NCI-H460 (cell line): ENCODE measurements around the gene TRIM17. TPM values are rescaled to one million over a fixed set of nuclear protein-coding genes. Genes with fewer than 3 reads are reported as not detected.
"Not testable (repeated sequence)": the region's sequence is repeated elsewhere in the genome, so short reads cannot be mapped to it uniquely, and the experiment has no call there.

ENCODE experiments used
- DNase-seq: peaks from one replicate; pipeline ENCODE4 v3.0.0-alpha.2; 2016; ENCODE audit warnings: low read depth; ENCODE audit errors: extremely low read depth
- total RNA-seq: library from RNA; depleted of rRNA; stranded (reverse); fragments of >200 nt; shearing (Covaris generic); gene quantifications from 2 replicates; pipeline ENCODE4 v1.2.3, GENCODE V29; 2014

The TRIM17 gene
- total RNA-seq, 1 experiment from 2014 or later = not detected

DNA sequence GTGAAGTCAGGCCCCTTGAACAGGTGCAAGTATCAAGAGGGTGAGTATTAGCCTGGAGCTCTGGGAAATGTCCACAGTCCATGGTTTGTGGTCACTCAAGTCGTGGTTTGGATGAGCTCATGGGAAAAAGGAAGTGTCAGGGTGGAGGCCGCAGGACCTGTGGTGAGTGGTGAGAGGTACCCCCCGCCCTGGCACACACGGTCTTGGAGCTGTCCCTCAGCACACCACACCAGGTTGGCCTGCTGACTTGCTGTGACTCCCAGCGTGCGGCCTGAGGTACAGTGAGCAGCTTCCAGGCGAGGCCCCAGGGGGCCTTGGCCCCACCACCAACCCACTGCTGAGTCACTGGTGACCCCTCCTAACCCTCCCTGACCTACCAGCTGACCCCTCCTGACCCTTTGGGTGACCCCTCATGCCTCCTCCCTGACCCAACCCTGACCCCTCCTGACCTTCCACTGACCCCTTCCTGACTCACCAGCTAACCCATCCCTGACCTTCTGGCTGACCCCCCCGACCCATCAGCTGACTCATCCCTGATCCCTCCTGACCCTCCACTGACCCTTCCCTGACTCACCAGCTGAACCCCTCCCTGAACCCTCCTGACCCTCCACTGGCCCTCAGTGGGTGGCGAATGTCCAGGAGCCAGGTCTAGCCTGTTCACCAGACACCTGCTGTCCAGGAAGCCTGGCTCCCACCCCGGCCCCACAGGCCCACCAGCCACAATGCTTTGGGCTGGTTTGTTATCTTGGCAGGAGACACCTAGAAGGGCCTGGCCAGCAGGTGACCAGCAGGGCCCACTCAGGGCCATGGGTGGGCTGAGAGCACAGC lies 35.7 kb upstream of the TRIM17 start:
- no peak for DNase-seq

DNA sequence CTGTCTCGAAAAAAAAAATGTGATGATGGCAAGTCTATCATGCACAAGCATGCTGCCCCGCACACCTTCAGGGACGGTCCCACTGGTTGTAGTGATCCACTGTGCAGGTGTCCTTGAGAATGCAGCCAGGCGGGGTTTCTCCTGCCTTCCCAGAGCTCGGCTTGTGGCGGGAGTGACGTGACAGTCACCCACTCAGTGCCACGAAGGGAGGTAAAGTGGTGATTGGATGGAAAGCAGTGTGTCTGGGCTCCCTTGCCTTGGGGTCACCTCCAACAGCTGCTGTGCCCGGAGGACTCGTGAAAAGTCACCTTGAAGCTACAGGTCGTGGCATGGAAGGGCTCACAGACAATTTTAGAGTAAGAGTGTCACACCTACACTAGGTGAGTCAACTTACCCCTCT lies 33.5 kb upstream of the TRIM17 start:
- no peak for DNase-seq

DNA sequence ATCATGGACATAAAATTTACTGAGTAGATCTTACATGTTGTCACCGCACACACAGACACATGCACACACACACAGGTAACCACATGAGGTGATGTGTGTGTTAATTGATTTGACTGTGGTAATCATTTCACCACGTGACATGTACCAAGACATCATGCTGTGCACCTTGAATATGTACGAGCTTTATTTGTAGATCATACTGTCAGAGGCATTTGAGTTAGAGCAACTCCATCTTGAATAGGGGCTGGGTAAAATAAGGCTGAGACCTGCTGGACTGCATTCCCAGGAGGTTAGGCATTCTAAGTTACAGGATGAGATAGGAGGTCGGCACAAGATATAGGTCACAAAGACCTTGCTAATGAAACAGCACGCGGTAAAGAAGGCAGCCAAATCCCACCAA lies 31.7 kb upstream of the TRIM17 start:
- DNase-seq = no peak

DNA sequence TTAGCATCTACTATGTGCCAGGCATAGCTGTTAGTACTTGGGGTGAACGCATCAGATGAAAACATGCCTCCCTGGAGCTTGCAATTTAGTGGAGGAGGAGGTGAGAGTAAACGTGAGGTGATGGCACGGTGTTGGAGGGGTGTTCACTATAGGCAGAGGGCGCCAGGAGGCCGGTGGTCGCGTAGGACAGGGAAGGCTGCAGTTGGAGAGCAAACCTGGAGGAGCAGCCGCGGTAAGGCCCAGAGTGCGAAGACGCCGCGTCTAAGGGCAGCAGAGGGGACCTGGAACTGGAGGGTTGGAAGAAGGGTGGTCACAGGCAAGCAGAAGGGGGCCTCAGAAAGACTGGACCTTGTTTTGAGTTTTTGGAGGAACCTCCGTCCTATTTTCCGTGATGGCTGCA lies 30.2 kb upstream of the TRIM17 start:
- no peak for DNase-seq

DNA sequence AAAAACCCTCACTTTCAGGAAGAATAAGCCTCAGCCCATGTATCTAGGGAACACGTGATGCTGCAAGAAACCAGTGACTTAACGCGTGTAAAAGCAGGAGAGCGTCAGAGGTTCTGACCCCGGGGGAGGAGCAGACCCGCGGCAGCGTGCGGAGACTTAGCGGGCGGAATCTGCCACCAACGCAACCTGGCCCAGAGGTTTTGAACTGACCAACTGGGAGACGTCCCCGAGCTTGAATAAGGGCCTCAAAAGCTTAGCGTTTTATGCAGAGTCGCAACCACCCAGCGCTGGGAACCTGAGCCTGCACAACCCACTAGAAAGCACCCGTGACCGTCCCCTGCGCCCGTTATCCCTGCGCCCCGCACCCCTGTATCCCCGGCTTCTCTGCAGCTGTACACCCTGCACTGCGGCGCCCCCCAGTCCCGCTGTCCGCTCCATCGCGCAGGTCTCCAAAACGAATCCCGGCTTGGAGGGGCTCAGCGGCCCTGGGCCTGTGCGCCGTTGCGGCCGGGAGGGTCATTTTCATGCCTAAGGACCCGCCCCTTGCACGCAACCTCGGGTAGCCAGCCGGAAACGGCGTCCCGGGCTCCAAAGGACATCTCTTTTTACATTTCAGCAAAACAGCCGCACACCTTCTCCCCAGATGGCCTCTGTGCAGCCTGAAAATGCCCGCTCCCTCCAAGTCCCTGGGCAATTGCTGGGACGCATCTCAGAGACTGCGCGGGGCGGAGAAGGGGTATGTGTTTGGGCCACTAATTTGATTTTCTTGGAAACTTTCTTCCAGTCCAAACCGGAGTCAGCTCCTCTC lies 29.4 kb upstream of the TRIM17 start:
- no peak for DNase-seq

DNA sequence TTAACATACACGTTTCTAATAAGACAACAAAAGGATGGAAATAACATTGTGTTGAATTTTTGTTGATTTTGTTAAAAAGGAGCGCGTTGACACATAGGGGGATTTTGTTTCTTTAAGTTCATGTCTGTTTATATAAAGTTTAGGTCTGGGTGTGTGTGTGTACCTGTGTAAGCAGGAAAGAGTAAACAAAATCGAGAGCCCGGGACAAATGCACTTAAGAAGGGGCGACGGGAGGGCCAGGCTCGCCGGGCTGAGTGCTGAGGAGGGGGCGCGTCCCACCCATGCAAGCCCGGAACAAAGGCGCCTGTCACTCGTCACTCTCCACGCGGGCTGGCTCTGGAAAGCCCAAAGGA lies 28.8 kb upstream of the TRIM17 start:
- no peak for DNase-seq

DNA sequence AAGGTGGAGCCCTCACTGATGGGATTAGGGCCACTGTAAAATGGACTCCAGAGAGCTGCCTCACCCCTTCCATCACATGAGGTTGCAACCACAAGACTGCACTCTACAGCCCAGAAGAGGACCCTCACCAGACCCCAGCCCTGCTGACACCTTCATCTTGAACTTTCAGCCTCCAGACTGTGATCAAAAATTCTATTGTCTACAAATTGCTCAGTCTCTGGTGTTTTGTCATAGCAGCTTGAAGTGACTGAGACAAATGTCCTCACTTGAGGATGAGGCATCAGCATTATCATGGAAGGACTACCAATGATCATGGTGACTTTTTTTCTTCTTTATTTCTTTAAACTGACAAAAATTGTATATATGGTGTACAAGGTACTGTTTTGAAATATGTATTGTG lies 26.7 kb upstream of the TRIM17 start:
- no peak for DNase-seq

DNA sequence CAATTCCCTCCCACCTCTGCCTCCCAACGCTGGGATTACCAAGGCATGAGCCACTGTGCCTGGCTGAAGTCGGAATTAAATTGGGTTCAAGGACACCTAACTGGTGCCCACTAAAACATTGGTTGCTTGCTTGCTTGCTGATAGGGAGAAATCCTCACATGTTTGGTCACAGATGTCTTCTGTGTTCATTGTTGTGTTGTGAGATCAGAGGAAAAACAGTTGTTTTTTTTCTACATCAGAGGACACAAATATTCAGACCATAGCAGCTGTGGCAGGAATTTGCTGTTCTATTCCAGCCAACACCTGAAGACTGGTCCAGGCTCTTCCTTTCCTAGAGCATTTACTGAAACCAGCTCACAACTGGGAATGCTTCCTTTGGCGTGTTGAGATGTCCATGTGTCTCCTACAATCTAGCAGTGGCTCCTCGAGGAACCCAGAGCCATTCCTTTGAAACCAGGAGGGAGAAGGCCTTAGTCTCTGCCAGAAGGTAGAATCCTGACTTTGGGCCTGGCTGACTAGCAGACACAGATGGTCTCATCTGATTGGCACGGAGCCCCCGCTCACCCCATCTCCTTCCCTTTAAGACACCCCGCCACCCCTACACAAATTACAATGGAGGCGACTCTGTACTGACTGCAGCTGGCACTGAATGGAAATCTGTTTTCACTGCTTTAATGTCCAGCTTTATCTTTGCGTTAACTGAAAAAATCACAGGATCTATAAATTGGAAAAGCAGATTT lies 24.3 kb upstream of the TRIM17 start:
- no peak for DNase-seq

DNA sequence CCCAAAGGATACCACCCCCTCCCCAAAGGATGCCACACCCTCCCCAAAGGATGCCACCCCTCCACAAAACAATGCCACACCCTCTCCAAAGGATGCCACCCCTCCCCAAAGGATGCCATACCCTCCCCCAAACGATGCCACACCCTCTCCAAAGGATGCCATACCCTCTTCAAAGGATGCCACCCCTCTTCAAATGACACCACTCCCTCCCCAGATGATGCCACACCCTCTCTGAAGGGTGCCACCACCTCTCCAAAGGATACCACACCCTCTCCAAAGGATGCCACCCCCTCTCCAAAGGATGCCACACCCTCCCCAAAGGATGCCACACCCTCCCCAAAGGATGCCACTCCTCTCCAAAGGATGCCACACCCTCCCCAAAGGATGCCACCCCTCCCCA lies 21.6 kb upstream of the TRIM17 start:
- no peak for DNase-seq

DNA sequence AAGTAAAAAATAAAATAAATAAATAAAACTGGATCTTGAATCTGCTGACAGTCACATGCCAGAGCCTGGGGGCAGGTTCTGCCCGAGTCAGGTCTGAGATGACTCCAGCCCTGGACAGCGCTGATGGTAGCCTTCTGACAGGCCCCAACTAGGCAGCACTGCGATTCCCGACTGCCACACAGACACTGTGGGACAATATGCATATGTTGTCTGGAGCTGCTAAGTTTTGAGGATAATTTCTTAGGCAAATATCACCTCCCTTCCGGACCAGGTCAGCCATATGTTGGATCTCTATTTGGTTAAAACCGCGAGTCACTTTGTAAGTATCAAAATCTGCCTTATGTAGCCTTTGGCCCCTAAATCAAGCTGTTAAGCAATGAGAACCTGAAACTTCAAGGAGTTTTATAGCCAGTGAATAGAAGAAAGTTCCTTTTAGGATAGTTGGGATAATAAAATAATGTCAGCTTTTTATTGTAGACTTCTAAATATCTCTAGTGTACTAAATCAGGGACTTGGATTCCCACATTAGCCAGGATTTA lies 20.8 kb upstream of the TRIM17 start:
- DNase-seq = no peak

DNA sequence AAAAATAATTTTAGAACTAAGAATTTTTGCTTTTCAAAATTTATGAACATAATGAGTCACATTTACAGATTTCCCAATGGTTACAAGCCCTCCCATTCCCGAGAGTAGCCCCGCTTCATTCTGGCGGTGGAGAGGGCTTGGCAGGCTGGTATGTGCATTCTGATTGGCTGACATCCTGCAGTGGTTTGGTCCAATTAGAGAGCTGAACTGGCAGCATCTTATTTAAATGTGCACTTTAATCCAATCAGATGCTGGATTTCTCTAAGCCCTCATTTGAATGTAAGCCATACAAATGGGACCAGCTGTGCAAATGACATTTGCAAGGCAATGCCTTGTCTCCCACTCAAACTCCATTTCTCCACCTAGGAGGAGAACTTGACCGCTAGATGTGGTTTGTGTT lies 18.0 kb upstream of the TRIM17 start:
- DNase-seq = no peak

DNA sequence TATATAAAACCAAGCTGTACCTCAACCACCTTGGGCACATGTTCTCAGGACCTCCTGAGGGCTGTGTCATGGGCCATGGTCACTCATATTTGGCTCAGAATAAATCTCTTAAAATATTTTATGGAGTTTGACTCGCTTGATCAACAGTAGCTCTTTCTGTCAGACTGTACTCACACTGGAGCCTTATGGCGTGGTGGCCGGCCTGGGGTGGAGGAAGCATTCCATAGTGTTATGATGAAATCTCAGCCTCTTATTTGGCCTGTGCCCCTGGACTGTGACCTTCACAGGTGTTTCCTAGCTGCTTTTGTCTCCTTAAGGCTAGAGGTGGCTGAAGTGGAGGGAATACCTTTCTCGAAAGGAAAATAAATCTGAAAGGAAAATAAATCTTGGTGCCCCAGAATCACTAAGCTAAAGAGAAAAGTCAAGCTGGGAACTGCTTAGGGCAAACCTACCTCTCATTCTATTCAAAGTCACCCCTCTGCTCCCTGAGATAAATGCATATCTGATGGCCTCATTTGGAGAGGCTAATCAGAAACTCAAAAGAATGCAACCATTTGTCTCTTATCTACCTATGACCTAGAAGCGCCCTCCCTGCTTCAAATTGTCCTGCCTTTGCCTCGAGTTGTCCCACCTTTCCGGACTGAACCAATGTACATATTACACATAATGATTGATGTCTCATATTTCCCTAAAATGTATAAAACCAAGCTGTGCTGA lies 16.8 kb upstream of the TRIM17 start:
- not testable (repeated sequence) for DNase-seq

DNA sequence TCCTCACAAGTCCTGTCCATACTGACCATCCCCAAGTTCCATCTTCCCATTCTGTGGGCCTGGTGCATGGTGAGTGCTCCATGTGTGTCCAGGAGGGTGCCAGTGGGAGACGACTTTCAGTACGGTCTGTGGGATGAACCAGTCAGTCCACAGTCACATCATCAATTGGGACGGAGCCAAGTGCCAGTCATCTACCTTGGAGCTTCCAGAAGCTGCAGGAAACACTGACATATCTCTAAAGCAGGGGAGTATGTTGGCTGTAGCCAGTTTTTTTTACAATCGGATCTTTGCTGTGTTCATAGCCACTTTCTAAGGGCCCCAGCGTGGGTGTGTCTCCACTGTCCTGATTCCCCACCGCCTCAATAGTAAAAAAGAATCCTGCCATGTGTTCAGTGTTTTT lies 13.6 kb upstream of the TRIM17 start:
- no peak for DNase-seq

DNA sequence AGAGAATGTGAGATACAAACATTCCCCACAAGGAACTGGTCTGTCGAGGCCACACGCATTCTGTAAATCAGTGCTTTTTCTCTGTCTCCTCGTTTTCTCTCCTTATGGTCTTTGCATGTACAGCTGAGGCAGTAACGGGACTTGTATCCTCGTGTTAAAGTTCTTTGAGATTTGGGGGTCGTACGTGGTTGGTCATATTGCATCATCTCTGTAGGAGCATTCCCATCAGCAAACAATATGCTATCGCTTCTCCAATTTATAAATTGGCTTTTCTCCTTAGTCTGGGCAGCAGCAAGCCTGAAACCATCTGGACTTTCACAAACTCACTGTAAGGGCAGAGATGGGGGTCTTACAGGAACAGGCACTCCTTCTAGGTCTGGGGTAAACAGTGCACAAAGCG lies 13.0 kb upstream of the TRIM17 start:
- DNase-seq = no peak

DNA sequence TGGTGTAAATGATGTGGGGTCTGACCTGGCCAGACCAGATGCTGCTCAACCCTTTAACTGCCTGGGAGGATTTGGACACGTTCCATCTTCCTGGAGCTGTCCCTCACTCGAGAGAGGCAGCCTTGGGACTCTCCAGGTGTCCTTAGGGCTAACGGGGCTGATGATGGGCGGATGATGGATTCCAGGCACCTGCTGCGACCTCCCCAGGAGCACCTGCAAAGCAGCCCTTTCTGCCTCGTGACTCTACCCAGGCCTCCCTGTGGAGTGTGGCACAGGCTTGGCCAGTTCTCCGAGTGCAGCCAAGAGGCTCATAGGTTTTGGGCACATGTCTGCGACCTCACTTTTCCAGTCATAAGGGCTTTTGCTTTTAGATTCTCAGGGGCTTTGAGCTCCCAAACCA lies 12.3 kb upstream of the TRIM17 start:
- no peak for DNase-seq

DNA sequence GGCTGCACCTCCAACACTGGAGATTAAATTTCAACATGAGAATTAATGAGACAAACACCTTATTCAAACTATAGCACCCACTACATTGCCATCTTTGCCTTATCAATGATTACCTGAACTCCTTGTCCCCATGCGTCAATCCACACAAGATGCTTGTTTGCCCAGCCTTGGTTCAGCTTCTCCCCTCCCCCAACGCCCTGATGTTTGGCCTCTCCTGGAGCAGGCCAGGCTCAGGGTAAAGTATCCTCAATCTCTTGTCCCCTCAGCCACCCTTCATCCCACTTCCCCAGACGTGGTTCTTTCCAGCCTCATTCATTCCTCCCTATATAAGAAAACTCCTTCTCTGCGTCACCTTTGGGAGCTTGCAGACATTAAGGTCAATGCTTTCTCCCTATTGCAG lies 11.8 kb upstream of the TRIM17 start:
- DNase-seq = no peak

DNA sequence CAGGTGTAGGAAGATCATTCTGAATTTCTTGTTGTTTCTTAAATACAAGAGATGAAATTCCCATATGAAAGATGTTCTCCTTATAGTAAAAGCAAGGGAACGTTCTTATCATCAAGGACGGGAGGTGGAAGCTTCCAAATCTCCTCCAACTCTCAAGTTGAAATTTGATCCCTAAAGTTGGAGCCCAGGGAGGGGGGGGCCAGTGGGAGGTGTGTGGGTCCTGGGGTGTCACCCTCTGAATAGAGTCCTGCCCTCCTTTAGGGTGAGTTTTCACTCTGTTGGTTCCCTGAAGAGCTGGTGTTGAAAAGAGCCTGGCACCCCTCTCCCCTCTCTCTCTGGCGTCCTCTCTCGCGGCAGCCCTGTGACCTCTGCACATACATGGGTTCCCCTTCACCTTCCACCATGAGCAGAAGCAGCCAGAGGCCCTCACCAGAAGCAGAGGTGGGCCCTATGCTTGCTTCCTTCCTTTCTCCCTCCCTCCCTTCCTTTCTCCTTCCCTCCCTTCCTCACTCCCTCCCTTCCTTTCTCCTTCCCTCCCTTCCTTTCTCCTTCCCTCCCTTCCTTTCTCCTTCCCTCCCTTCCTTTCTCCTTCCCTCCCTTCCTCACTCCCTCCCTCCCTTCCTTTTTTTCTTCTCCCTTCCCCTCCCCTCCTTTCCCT lies 10.0 kb upstream of the TRIM17 start:
- DNase-seq = no peak

DNA sequence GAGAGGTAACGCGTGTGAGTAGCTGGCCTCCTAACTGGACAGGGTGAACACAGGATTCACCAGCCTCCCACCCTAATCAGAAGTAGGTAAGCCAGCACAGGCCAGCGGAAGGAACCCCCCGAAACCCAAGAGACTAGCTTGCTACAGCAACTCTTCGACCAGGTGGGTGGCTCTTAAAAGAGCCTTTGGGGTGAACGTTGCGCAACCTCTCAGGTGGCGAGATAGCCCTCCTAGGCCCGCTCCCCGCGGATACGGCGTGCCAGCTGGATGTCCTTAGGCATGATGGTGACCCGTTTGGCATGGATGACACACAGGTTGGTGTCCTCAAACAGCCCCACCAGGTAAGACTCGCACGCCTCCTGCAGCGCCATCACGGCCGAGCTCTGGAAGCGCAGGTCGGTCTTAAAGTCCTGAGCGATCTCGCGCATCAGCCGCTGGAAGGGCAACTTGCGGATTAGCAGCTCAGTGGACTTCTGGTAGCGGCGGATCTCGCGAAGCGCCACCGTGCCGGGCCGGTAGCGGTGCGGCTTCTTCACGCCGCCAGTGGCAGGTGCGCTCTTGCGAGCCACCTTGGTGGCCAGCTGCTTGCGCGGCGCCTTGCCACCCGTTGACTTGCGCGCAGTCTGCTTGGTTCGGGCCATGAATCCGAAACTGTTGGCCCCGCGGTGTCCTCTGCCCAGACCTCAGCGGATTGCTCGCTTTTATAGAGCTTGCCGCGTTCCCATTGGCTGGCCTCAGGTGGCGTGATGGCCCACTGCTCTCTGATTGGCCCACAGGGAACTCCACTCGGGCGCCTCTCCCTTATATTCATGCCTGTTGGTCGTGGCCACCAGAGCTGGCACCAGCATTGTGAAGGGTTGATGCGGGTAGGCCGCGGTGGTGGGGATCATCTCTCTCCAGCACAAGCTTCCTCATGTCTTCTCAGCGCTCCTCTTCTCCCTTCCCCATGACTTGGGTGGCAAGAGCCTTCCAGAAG lies 8.3 kb upstream of the TRIM17 start:
- DNase-seq = no peak
